NCI-H2196 treated with DMSO at 0.1 percent for 48 hours (cell line): Measurements from ENCODE around the gene KIF21A.

Experiments used
- DNase-seq: peaks from one replicate; lab custom pipeline; 2025; ENCODE audit not compliant: unreplicated experiment; lab: John Stamatoyannopoulos, UW

Gene KIF21A

DNA sequence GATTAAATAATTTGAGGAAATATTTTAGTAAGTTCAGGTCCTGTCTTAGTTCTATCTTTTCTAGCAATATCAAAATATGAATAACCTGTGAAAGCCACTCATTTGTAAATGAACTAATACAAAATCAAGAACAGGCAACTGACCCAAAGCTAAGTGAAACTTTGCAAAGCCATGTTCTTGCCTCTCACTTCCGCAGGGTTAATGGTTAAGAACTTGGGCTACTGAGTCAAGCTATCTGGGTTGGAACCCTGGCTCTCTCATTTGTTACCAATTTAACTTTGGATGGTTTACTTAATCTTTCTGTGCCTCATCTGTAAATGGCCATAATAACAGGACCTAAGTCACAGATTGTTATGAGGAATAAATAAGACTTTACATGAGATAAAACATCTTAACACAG lies 2.8 kb downstream of the KIF21A start:
- DNase-seq, result no peak

DNA sequence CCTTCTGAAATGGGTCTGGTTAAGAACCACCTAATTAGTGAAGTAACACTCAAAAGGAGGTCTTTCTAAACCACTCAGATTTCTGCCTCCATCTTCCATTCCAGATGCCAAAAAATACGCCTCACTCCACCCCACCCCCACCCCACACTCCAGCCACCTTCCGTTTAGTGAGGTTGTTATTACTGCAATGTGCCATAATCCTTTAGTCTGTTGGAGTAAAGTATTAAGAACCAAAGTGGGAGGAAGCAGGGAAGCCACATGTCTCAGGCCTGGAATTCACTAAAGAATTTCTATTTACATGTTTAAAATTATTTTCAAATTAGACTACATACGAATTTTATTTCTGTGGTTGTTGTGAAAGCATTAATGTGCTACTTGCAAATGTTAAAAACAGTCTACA lies 7.4 kb downstream of the KIF21A start:
- no peak for DNase-seq

DNA sequence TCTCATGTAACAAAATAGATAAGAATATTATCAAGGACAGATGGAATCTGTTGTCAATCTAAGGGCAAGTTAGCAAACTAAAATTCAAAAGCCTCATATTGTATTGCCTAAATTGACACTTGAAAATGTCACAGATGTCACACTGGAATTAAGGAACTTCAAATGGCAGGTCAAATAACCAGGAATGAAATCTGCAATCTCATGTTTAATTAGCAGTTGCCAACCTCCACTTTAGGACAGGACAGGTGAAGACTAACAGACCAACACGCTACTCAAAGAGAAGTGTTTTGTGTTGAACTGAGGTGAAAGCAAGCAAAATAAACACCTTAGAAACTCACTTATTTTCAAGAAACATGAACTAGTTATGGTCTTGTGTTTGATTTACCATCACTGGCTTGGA lies 11.1 kb downstream of the KIF21A start:
- DNase-seq, result no peak

DNA sequence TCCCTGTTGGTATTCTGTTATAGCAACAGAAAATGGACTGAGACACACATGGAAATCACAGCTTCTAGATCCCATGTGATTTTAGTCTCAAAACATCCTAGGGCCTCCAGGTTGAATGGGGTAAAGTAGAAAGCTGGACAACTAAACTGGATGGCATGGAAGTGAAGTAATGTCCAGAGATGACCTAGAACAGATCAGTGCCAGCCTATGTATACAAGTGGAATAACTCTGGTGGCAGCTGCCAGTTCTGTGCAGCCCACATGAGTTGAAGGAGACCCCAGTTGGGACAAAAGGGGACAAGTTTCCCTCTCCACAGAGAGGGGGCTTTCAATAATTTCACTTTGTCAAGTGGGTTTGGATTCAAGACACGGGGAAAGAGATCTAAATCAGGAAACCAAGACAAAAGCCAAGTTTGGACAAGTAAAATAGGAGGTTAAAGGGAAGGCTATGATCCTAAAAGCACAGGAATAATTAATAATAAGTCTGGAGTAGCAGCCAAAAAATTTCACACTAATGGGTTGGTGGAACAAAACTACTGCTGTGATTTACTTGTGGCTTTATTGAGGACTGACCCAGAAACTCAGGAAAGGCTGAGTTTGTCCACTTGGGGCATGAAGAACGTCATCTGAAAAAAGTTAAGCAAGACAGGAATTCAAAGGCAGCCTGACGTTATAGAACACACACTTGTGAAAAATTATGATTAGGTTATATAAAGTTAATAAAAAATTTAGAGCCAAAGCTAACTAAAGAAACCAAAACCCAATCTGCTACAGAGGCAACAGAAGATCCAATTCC lies 11.7 kb downstream of the KIF21A start:
- no peak for DNase-seq

DNA sequence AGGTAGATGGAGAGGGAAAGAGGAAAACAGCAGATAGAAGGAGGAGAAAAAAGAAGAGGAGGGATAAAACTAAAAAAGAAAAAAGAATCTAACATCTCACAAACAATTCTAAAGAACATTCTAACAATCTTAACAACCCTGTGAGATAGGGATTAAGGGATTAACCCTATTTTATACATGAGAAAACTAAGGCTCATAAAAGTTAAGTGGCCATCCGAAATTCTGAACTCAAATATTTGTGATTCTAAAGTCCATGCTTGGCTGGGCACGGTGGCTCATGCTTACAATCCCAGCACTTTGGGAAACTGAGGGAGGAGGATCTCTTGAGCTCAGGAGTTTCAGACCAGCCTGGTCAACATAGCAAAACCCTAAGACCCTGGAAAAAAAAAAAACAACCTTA lies 13.1 kb downstream of the KIF21A start:
- DNase-seq, result no peak

DNA sequence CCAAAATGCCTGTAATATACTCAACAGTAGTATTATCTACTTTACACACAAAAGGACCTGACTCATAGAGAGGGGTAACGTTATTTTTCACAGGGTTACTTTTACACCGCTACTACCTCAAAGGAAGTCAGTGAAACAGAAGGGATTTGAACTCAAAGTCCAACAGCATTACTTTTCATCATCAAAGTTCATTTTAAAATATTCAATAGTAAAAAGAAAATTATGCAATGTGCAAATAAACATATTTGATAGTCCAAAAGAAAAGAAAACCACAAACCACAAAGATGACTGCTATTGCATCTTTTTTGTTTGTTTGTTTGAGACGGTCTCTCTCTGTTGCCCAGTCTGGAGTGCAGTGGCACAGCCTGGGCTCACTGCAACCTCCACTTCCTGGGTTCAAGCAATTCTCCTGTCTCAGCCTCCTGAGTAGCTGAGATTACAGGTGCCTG lies 15.5 kb downstream of the KIF21A start:
- DNase-seq, result no peak

DNA sequence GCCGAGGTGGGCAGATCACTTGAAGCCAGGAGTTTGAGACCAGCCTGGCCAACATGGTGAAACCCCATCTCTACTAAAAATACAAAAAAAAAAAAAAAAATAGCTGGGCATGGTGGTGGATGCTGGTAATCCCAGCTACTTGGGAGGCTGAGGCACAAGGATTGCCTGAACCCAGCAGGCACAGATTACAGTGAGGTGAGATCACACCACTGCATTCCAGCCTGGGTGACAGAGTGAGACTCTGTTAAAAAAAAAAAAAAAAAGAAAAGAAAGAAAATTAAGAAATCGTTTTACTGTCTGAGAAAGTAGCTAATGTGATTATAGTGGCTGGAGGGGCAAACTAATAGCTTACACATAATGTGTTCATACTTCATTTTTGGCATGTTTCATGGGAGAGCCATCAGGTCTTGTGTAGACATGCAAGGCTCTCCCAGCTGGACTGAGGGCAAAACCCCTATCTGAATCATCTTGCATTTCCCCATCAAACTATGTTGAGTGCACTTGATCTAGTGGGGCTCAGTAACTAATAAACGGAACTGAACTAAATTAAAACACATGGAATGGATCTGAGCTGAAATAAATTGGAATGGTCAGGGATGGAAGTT lies 16.2 kb downstream of the KIF21A start:
- no peak for DNase-seq

DNA sequence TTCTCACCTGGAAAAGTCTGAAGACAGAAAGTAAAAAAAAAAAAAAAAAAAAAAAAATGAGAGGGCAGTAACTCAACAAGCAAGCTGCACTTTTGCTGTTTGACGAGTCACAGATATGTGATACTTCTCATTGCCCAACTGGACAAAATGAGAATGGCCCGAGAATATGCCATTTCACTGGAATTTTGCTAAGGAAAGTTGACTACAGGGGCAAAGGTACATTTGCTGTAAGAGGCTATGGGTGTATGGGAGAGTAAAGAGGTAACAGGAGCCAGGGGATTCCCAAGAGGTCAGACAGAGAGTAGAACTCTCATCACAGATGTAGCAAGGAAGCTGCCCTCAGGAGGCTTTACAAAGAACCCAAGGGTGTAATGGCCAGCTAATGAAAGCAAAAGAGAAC lies 22.9 kb downstream of the KIF21A start:
- no peak for DNase-seq

DNA sequence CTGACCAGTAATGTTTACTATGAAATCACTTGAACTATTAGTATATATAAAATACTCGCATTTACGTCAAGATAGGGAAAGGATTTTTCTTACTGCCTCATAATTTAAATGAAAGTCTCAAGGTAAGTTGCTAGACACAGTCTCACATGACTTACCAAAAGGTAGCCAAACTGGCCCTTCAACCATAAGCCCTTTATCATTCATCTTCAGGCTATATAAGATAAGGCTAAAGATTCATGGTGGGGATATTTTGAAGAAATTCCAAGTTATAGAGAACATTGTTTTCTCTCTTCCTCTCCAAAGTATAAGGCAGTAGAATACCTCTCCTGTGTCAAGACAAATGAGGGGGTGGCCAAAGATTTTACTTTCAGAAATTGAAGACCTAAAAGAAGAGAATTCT lies 23.4 kb downstream of the KIF21A start:
- DNase-seq, result no peak

DNA sequence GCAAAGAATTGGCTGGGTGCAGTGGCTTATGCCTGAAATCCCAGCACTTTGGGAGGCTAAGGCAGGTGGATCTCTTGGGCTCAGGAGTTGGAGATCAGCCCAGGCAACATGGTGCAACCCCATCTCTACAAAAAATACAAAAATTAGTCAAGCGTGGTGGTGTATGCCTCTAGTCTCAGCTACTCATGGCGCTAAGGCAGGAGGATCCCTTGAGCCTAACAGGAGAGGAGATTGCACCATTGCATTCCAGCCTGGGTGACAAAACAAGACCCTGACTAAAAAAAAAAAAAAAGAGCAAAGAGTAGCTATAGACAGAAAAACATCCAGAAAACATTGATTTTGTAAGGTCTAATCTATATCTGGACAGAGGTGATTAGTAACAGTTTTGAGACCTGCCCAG lies 25.0 kb downstream of the KIF21A start:
- DNase-seq, result no peak

DNA sequence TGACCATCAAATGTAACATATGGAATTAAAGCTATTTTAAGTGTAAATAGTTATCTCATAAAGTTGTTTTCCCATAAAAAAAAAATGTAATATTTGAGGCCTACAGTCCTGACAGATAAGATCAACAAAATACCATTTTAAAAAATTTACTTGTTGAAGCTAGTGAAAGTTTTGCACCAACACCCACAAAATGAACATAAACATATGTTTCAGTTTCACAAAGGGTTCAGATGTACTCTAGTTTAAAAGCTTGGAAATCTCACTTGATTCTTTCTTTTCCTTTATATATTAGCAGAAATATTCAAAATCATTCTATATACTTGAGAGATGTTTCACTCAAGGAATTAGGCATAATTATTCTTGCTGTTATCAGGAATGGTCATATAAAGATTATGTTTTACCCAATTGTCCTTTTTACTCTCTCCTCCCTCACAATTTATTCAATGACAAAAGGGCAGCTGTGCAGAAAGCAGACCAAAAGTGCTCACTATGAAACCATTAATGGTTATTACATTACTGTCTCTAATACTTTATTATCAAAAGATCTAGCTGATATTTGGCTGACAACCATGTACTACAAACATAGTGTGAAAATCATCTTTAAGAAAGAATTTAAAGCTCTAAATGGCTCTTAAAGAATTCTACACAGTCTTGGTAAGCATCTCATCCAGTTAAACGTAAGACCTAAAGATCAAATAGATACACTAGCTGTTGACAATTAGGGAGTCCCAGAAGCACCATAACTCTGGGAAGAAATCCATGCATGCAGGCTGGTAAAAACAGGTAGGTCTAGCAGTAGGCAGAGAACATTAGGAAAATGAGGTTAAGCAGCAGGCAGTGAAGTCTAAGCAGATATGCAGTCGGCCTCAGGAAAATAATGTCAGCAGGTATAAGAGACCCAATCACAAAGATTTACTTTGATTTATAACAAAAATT lies 28.8 kb downstream of the KIF21A start:
- no peak for DNase-seq

DNA sequence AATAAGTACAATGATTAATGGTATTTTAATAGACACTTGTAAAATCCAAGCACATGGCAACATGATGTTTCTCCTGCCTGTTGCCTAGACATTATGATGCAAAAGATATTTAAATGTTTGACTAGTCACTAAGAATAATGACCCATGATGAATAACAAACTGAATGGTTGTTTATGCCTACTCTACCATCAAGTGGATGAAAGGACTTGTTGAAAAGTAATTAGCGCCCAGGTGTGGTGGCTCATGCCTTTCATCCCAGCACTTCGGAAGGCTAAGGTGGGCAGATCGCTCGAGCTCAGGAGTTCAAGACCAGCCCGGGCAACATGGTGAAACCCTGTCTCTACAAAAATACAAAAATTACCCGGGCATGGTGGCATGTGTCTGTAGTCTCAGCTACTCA lies 30.7 kb downstream of the KIF21A start:
- no peak for DNase-seq

DNA sequence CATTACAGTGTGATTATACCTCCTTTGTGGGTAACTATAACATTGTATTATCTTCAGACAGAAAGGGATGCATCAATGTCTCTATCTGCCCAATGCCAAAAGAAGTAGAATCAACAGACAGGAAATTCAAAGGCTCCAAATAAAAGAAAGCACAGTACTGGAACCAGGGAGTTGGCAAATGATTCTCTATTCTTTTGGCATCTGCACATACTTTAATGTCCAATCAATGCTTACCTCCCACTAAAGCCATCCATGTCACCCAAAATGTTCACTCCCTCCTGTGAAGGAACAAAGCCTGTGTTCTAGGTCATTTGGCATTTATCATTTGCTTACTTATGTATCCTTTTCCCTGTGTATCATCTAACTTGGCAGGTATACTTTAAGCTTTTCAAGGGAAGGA lies 36.7 kb downstream of the KIF21A start:
- DNase-seq, result no peak

DNA sequence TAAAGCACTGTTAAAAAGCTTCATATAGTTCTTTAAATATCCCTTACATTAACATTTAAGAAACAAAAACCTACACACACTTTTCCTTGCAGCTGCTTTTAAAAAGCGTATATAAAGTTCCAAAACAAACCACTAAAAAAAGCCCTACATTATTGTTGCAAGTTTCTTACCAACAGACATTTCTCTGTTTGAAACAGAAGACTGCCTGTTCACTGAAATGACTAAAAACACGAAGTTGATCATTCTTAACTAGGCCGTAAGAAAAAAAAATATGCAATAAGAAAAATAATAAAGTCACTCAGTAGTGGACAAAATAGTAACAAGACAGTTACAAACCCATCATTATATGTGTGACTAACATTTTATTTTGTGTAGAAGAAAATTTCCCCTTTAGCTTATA lies 37.3 kb downstream of the KIF21A start:
- no peak for DNase-seq

DNA sequence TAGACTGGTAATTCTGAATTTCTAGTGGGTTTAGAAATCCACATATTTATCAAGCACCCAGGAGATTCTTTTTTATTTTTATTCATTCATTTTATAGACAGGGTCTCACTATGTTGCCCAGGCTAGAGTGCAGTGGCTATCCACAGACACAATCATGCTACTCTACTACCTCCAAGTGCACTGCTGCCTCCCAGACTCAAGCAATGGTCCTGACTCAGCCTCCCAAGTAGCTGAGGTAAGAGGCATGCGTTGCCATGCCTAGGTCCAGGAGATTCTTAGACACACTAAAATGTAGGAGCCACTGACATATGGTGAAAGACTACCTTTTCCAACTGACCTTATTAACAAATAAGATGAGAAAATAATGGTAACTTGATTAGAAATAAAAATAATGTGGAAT lies 38.9 kb downstream of the KIF21A start:
- no peak for DNase-seq

DNA sequence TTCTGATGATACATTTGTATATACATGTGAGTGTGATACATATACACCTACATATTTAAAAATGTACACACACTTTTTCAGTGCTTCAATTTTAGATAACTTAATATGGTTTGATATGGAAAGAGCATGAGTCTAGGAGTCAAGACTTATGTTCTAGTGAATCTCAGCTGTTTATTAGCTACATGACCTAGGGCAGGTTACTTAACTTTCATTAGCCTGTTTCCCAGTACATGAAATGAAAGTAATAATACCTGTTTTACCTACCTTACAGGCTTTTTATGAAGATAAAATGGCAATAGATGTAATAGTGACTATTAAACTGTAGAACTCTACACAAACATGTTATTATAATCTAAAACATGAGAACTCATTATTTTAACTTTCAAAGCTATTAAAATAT lies 39.5 kb downstream of the KIF21A start:
- DNase-seq, result no peak

DNA sequence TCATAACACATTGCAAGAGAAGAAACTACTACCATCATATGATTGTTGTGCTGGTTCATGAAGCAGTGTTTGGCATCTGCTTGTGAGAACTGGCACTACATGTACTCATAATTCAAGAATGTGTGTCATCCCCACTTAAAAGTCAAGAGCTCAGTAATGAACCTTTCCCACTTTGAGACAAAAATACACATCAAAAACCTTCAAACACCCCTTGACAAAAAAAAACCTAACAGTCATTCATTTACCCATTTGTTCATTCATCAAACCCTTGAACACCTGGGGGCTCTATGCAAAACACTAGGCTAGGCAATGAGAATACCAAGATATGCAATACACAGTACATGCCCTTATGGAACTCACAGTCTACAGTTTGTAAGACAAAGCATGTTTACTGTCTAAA lies 40.0 kb downstream of the KIF21A start:
- no peak for DNase-seq

DNA sequence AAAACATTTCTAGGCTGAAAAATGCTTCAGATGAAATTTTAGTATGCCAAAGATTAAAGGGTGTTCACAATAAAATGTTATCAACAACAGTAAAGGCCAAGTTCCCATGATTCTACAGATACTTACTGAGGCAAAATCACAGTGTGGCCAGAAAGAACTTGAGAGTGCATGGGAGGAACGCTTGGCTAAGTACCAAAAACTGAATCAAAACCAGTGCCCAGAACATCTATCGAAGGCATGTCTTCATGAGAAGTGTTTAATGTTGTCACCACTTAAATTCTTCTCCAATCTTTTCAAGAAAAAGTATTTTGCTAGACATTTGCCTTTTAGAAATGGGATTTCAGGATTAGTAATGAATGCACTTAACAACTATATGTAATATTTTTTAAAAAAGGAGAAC lies 41.5 kb downstream of the KIF21A start:
- DNase-seq, result no peak

DNA sequence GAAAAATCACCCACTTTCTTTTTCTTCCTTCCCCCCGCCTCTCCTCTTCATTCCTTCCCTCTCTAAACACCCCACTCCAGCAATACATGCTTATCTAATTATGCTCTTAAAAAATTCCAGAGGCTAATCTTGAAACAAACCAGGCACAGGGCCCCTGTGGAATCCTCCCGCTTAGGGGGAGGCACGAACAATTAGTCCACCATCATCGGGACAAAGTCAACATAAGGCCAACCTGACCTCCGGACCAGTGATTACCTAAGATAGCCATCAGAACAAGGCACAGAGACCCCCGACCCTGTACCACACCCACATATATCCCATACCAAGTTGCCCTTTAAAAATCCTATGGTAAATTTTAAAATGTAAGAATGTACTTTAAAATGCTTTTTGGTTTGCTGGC lies 47.1 kb downstream of the KIF21A start:
- DNase-seq, result no peak

DNA sequence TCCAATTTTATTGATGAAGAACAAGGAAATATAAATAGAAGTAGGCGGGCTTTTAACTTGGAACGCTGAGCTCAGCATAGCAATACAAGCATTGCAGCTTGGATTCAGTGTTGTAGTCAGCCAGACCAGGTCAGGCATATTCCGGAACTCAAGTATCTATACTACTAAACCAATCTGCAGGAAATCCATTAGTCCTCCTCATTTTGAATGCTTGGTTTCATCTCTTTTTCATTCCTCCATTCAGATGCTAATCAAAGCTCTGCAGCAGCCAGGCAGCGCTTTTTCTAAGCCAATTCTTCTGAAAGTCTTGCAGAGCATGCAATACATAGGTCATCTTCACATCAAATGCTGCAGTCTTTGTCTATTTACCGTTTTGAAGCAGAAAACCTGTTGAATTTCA lies 49.0 kb downstream of the KIF21A start:
- DNase-seq, result no peak

DNA sequence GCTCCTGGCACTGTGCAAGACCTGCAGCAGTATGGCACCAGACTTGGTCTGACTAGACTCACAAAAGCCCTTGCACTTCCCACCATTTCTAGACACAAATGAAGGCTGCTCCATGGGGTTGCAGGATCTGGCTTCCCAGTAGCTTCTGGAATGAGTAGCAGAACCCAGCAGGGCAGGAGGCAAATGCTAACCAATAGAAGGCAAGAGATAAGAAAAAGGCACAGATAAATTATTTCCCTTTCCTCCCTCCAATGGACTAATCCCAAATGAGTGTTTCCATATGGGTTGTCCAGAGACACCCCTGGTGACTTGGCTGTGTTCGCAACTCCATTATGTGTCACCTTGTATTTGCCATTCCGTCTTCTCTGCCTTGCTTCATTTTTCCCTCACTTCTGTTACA lies 49.7 kb downstream of the KIF21A start:
- no peak for DNase-seq
